GM19467 (cell line): ENCODE measurements around the gene MTO1.
"Not testable (repeated sequence)": the region's sequence is repeated elsewhere in the genome, so short reads cannot be mapped to it uniquely, and the experiment has no call there.

ENCODE experiments used
- ATAC-seq: cut with Tn5 transposase; IDR thresholded peaks from one replicate; pipeline ENCODE4 v1.9.1; 2021; ENCODE audit warnings: mild to moderate bottlenecking, moderate library complexity; ENCODE audit not compliant: unreplicated experiment

Gene MTO1

DNA sequence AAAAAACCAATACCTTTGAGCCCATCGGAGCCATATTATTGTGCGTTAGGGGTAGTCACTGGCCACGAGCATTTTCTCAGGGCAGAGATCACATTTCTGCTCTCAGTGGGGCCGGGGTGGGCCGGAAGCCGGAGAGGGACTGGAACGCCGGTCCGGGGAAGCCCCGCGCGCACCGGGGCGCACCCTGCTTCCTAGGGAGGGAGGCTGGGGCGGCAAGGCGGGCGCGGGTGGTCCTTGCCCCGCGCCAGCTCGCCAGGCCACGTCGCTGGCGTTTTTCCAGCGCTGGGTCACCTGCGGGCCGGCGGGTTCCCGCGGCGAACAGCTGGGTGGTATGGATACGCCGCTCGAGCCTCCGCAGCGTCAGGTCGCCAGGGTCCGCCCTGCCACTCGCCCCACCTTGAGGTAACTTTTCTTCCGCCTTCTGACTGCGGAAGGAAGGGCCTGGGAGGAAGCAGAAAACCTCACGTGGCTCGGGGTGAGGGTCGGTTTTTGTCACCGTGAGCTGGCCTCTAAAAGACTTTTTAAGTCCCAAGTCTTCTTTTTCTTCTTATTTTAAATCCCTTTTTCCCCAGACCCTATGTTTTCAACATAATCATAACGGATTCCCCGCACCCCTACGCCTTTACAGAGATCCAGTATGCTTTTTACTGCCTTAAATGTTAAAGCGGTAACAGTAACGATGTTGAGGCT is 62.0 kb downstream of the MTO1 start:
- peak; percentile 46 for ATAC-seq

DNA sequence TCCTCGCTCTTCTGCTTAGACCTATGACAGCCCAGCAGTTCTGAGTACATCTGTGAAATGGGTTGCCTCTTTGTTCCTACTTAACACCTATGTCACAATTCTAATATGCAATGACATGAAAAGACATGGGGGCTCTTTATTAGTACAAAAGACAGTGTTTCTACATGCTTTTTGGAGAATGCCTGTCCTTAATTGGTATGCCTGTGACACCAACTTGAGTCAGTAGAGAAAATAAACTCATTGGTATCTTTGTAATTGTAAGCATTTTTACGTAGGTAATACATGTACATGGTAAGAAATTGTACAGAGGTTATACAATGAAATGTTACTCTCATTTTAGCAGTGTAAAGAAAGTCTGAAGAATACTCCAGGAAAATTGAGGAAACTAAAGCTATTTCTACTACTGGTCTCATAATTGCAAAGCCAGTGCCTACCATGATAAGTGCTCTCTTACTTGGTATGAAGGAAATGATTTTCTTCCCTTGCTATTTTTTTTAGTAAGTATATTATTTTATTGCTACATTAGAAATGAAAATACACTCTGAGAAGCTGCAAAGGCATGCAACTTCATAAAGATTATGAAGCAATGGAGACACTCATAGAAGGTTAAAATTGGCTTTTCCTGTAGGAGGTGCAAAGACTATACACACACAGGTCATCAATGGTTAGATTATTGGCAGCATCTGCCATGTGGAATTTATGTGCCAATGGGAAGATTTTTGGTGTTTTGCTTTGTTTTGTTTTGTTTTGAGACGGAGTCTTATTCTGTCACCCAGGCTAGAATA is 64.2 kb downstream of the MTO1 start:
- ATAC-seq = no peak

DNA sequence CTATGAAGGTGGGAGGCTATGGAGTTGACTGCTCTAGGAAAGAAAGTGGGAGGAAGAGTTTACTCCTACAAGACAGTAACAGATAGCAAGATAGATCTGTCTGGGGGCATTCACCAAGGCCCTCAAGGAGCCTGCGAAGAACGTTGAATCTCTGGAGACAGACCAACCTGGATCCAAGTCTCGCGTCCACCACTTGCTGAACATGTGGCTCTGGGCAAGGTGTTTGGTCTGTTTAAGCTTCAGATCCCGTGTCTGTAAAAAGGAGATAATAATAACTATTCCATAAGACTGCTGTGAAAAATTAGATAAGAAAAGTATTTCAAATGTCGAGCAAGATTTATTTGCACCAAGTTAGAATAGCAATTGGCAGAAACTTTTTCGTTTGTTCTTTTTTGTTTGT is 67.4 kb downstream of the MTO1 start:
- no peak for ATAC-seq

GRCh38 chr6:73532293-73532692 is 70.8 kb downstream of the MTO1 start:
- no peak for ATAC-seq

DNA sequence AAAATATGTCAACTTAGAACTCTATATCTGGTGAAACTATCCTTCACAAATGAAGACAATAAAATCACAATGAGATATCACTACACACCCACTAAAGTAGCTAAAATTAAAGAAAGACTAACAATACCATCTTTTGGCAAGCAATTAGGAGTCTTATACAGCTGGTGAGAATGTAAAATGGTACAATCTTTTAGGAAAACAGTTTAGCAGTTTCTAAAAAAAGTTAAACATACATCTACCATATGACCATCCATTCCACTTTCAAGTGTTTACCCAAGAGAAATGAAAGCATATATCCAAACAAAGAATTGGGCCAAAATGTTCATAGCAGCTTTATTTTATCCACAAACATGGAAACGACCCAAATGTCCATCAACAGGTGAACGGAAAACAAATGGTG is 73.1 kb downstream of the MTO1 start:
- ATAC-seq = no peak

- no peak for ATAC-seq
Observed at GRCh38 chr6:73537677-73538076, 76.1 kb downstream of the MTO1 start.

GRCh38 chr6:73538116-73538779 is 76.7 kb downstream of the MTO1 start:
- no peak for ATAC-seq

GRCh38 chr6:73542481-73542880 is 80.9 kb downstream of the MTO1 start:
- not testable (repeated sequence) for ATAC-seq

DNA sequence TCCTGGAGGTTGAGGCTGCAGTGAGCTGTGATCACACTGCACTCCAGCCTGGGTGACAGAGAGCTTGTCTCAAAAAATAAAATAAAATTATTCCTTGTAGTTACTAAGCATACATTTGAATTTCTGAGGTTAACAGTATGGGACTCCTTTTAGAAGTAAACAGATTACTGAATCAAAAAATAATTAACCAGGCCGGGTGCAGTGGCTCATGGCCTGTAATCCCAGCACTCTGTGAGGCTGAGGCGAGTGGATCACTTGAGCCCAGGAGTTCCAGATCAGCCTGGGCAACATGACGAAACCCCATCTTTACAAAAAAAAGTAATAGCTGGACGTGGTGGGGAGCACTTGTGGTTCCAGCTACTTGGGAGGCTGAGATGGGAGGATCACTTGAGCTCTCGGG is 81.4 kb downstream of the MTO1 start:
- ATAC-seq = no peak

GRCh38 chr6:73547036-73547435 is 85.5 kb downstream of the MTO1 start:
- no peak for ATAC-seq

DNA sequence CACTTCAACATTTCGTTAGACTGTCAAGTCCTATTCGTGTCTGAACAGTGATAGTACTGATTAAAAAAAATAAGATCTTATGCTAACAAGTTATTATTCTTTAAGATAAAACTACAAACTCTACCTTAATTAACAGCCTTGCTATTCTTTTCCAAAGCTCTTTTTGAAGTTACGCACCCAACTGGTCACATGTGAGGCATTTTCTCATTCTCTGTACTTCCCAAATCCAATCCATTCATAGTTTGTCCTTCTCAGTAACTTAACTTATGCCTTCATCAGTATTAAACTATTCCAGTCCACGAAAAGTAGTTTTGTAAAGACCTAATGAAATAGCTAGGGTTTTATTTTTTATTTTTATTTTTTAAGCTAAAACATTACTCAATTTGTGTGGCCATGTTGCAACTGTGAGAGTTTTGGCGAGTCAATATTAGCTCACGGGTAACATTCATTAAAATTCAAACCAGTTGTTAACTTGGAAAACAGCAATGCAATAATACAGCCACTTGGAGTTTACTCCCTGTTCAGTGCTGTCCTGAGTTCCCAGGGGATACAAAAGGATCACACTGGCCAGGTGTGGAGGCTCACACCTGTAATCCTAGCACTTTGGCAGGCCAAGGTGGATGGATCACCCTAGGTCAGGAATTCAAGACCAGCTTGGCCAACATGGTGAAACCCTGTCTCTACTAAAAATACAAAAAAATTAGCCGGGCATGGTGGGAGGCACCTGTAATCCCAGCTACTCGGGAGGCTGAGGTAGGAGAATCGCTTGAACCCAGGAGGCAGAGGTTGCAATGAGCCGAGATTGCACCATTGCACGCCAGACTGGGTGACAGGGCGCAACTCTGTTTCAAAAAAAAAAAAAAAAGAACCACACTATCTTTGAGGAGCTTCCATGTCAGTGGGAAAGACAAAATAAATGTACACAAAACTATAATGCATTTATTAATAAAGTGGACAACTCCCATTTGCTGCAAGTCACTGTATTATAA is 87.2 kb downstream of the MTO1 start:
- no peak for ATAC-seq

GRCh38 chr6:73551115-73551514 is 89.6 kb downstream of the MTO1 start:
- not testable (repeated sequence) for ATAC-seq

DNA sequence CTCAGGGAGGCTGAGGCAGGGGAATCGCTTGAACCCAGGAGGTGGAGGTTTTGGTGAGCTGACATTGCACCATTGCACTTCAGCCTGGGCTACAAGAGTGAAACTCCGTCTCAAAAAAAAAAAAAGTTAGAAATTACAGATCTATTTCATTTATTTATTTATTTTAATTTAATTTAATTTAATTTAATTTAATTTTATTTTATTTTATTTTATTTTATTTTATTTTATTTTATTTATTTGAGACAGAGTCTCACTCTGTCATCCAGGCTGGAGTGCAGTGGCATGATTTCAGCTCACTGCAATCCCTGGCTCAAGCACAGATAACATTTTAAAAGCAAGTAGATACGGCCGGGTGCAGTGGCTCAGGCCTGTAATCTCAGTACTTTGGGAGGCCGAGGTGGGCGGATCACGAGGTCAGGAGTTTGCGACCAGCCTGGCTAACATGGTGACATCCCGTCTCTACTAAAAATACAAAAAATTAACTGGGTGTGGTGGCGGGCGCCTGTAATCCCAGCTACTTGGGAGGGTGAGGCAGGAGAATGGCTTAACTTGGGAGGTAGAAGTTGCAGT is 93.9 kb downstream of the MTO1 start:
- ATAC-seq = not testable (repeated sequence)

- ATAC-seq = no peak
Observed at GRCh38 chr6:73556836-73557235, 95.3 kb downstream of the MTO1 start.
